ENCODE results near the gene APCDD1L.

APCDD1L gene

GRCh38 chr20:58461899-58462298 is 53.3 kb downstream of the APCDD1L start:
- no peak for DNase-seq

GRCh38 chr20:58461104-58461503 is 54.1 kb downstream of the APCDD1L start:
- no peak for DNase-seq

- no peak for DNase-seq
Observed at GRCh38 chr20:58459058-58459750, 56.0 kb downstream of the APCDD1L start.

GRCh38 chr20:58458342-58459057 is 56.7 kb downstream of the APCDD1L start:
- DNase-seq: no peak

- no peak for DNase-seq
Observed at GRCh38 chr20:58457083-58457695, 58.0 kb downstream of the APCDD1L start.

GRCh38 chr20:58454460-58454859 is 60.7 kb downstream of the APCDD1L start:
- no peak for DNase-seq

- no peak for DNase-seq
Observed at GRCh38 chr20:58453391-58453790, 61.8 kb downstream of the APCDD1L start.

- no peak for DNase-seq
Observed at GRCh38 chr20:58452667-58453255, 62.4 kb downstream of the APCDD1L start.

- DNase-seq: no peak
Observed at GRCh38 chr20:58450254-58450653, 64.9 kb downstream of the APCDD1L start.

GRCh38 chr20:58449681-58450221 is 65.4 kb downstream of the APCDD1L start:
- DNase-seq: no peak

GRCh38 chr20:58448958-58449357 is 66.2 kb downstream of the APCDD1L start:
- no peak for DNase-seq

GRCh38 chr20:58447511-58448391 is 67.4 kb downstream of the APCDD1L start:
- DNase-seq: peak; percentile 65

GRCh38 chr20:58446960-58447265 is 68.3 kb downstream of the APCDD1L start:
- no peak for DNase-seq

GRCh38 chr20:58446264-58446959 is 68.8 kb downstream of the APCDD1L start:
- no peak for DNase-seq

GRCh38 chr20:58444746-58445255 is 70.4 kb downstream of the APCDD1L start:
- no peak for DNase-seq

GRCh38 chr20:58441723-58442122 is 73.5 kb downstream of the APCDD1L start:
- no peak for DNase-seq

GRCh38 chr20:58440021-58440767 is 75.0 kb downstream of the APCDD1L start:
- DNase-seq: no peak

- DNase-seq: no peak
Observed at GRCh38 chr20:58438970-58439808, 76.0 kb downstream of the APCDD1L start.

GRCh38 chr20:58436868-58437645 is 78.1 kb downstream of the APCDD1L start:
- DNase-seq: no peak

Data from hematopoietic multipotent progenitor cell treated with erythropoietin and hydrocortisone succinate and interleukin-3 and kit ligand, for 8 days (in vitro differentiated cells).